ENCODE data around the gene CDHR3. TPM values are rescaled to one million over a fixed set of nuclear protein-coding genes. Genes with fewer than 3 reads are reported as not detected.
"Not testable (repeated sequence)": the region's sequence is repeated elsewhere in the genome, so short reads cannot be mapped to it uniquely, and the experiment has no call there.

CDHR3 gene
- total and polyA plus RNA-seq, 2 donors from 2014 or later: 3.6 to 7.1 TPM

- Histone ChIP-seq H3K9ac (ENCODE audit: low read length in 3 of 3) (no peak overlapping the region), H3K27me3 (ENCODE audit: control insufficient read depth, insufficient read depth, low read length) (no peaks in the 10 kb centered on the region), H3K9me3 (ENCODE audit: control insufficient read depth in 2 of 3, insufficient read depth in 1 of 3, low read length in 3 of 3) (no peaks in the 10 kb centered on the region), H3K36me3 (ENCODE audit: control insufficient read depth in 2 of 3, insufficient read depth in 3 of 3, low read length in 3 of 3) (no peaks in the 10 kb centered on the region), H3K27ac (ENCODE audit: low read depth in 2 of 2, low read length in 2 of 2) (no peak overlapping the region), H3K4me1 (ENCODE audit: control insufficient read depth in 2 of 3, insufficient read depth in 2 of 3, low read depth in 1 of 3, low read length in 3 of 3) (no peaks in the 10 kb centered on the region), H3K4me3 (ENCODE audit: low read length in 3 of 3) (no peak overlapping the region)
- FAIRE-seq (no peak), DNase-seq (no peak)
- intact Hi-C loops (cut with DNase I): no loop called here
- TF ChIP-seq, protein P1, sequence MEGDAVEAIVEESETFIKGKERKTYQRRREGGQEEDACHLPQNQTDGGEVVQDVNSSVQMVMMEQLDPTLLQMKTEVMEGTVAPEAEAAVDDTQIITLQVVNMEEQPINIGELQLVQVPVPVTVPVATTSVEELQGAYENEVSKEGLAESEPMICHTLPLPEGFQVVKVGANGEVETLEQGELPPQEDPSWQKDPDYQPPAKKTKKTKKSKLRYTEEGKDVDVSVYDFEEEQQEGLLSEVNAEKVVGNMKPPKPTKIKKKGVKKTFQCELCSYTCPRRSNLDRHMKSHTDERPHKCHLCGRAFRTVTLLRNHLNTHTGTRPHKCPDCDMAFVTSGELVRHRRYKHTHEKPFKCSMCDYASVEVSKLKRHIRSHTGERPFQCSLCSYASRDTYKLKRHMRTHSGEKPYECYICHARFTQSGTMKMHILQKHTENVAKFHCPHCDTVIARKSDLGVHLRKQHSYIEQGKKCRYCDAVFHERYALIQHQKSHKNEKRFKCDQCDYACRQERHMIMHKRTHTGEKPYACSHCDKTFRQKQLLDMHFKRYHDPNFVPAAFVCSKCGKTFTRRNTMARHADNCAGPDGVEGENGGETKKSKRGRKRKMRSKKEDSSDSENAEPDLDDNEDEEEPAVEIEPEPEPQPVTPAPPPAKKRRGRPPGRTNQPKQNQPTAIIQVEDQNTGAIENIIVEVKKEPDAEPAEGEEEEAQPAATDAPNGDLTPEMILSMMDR (IDR thresholded peaks at IDR 0.05; ENCODE audit: borderline replicate concordance, extremely low read depth, insufficient read depth): no peak
Observed at GRCh38 chr7:106001886-106002285, 38.8 kb downstream of the CDHR3 start.

DNA sequence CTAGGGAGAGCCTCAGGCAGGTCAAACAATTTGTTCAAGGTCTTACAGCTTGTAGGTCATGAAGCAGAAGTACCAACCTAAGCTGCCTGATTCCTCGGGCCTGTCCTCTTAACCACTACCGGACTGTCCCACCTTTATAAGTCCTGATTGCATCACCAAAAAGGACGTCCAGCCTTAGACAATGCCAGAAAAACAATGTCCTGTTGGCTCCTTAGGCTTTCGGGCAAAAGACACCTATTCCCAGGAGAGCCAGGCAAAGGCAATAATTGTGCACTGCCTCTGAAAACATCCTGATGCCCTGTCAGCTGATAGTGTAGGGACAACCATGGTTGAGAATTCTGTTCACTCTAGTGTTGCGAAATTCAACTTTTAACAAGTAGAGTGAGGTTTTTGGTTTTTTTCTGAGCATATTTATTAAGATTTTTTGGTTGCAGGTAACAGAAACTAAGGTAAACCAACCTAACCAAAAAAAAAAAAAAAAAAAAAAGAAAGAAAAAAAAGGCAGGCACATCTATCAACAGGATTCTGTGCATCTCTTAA lies 40.5 kb downstream of the CDHR3 start:
- intact Hi-C loops (cut with DNase I): no loop called here
- TF ChIP-seq, protein P1 (IDR thresholded peaks at IDR 0.05; ENCODE audit: borderline replicate concordance, extremely low read depth, insufficient read depth): no peak

GRCh38 chr7:106006906-106007305 lies 43.8 kb downstream of the CDHR3 start:
- no peak overlapping the region for H3K4me3 ChIP-seq (ENCODE audit: low read length in 3 of 3)
- intact Hi-C loops (cut with DNase I): loop anchor here (5.0 kb wide), 1 partner anchor 245 kb away; no protein-coding TSS in a partner anchor
- H3K9me3 ChIP-seq (ENCODE audit: control insufficient read depth in 2 of 3, insufficient read depth in 1 of 3, low read length in 3 of 3): no peaks in the 10 kb centered on the region
- FAIRE-seq (no peak), DNase-seq (no peak)
- no peaks in the 10 kb centered on the region for H3K36me3 ChIP-seq (ENCODE audit: control insufficient read depth in 2 of 3, insufficient read depth in 3 of 3, low read length in 3 of 3)
- H3K27me3 ChIP-seq (ENCODE audit: control insufficient read depth, insufficient read depth, low read length): no peaks in the 10 kb centered on the region
- TF ChIP-seq, protein P1 (IDR thresholded peaks at IDR 0.05; ENCODE audit: borderline replicate concordance, extremely low read depth, insufficient read depth): no peak
- H3K9ac ChIP-seq (ENCODE audit: low read length in 3 of 3): no peak overlapping the region
- peaks cover 8 to 23% (median 15%) of the 10 kb centered on the region in 3 donors for H3K4me1 ChIP-seq (ENCODE audit: control insufficient read depth in 2 of 3, insufficient read depth in 2 of 3, low read depth in 1 of 3, low read length in 3 of 3)
- H3K27ac ChIP-seq (ENCODE audit: low read depth in 2 of 2, low read length in 2 of 2): no peak overlapping the region

More for the DNA sequence above, 40.5 kb downstream of the CDHR3 start:
- DNase-seq: no peak
- no peak for FAIRE-seq
- Histone ChIP-seq H3K27me3 (ENCODE audit: control insufficient read depth, insufficient read depth, low read length) (no peaks in the 10 kb centered on the region), H3K4me3 (ENCODE audit: low read length in 3 of 3) (no peak overlapping the region), H3K36me3 (ENCODE audit: control insufficient read depth in 2 of 3, insufficient read depth in 3 of 3, low read length in 3 of 3) (no peaks in the 10 kb centered on the region), H3K4me1 (ENCODE audit: control insufficient read depth in 2 of 3, insufficient read depth in 2 of 3, low read depth in 1 of 3, low read length in 3 of 3) (no peaks in the 10 kb centered on the region), H3K27ac (ENCODE audit: low read depth in 2 of 2, low read length in 2 of 2) (no peak overlapping the region), H3K9ac (ENCODE audit: low read length in 3 of 3) (no peak overlapping the region), H3K9me3 (ENCODE audit: control insufficient read depth in 2 of 3, insufficient read depth in 1 of 3, low read length in 3 of 3) (no peaks in the 10 kb centered on the region)

DNA sequence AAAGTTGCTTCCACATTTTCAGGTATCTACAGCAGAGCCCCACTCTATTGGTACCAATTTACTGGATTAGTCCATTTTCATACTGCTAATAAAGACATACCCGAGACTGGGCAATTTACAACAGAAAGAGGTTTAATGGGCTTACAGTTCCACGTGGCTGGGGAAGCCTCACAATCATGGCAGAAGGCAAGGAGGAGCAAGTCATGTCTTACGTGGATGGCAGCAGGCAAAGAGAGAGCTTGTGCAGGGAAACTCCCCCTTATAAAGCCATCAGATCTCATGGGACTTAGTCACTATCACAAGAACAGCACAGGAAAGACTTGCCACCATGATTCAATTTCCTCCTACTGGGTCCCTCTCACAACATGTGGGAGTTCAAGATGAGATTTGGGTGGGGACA lies 44.7 kb downstream of the CDHR3 start:
- not testable (repeated sequence) for H3K9me3 ChIP-seq (ENCODE audit: control insufficient read depth in 2 of 3, insufficient read depth in 1 of 3, low read length in 3 of 3); H3K9ac ChIP-seq (ENCODE audit: low read length in 3 of 3); H3K36me3 ChIP-seq (ENCODE audit: control insufficient read depth in 2 of 3, insufficient read depth in 3 of 3, low read length in 3 of 3); FAIRE-seq; H3K27me3 ChIP-seq (ENCODE audit: control insufficient read depth, insufficient read depth, low read length); H3K4me3 ChIP-seq (ENCODE audit: low read length in 3 of 3); DNase-seq; H3K27ac ChIP-seq (ENCODE audit: low read depth in 2 of 2, low read length in 2 of 2)
- intact Hi-C loops (cut with DNase I): loop anchor here (5.0 kb wide), 1 partner anchor 245 kb away; no protein-coding TSS in a partner anchor
- peaks cover 8 to 23% (median 15%) of the 10 kb centered on the region in 3 donors for H3K4me1 ChIP-seq (ENCODE audit: control insufficient read depth in 2 of 3, insufficient read depth in 2 of 3, low read depth in 1 of 3, low read length in 3 of 3)

Measured in kidney (tissue), 14 donors.